Measurements from ENCODE around the gene SKAP2.

SKAP2 gene

DNA sequence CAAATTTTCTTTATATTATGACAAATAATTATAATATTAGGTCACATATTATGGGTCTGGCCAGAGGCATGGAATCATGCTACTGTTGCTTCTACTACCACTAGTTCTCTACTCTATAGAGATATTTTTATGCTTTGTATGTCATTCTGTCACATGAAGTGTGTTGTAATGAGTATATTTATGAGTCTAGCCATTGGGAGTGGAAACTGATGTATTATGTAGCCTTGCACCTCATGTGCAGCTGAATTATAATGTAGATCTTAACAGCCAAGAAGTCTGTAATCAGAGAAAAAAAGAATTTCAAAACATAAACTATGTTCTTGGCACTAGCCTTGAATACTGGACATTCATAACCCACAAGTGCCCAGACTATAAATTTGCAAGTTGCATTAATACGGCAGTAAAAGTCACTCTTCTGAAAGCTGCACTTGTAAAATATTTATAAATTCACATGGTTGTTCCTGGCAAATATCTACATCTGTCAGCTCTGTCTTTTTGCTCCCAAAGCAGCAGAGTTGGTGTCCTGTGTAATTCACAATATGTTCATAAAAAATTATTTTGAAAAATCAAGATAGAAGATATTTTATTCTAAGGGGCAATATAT is 48.6 kb upstream of the SKAP2 start:
- Histone ChIP-seq H3K4me3 (ENCODE audit: low read depth, low read length) (no peak overlapping the region), H3K27ac (ENCODE audit: extremely low read depth, low read depth, low read length) (no peak overlapping the region), H3K4me1 (ENCODE audit: control insufficient read depth, insufficient read depth, low read length) (no peaks in the 10 kb centered on the region), H3K9me3 (ENCODE audit: control insufficient read depth, insufficient read depth, low read depth, low read length) (no peaks in the 10 kb centered on the region), H3K36me3 (ENCODE audit: control insufficient read depth in 2 of 2, insufficient read depth in 1 of 2, low read length in 2 of 2) (no peaks in the 10 kb centered on the region; a peak in 1 of 3 replicates)
- no peak for TF ChIP-seq ZNF707 (tag by site-specific recombination; IDR thresholded peaks at IDR 0.05)
- TF ChIP-seq ZNF777 (tag by site-specific recombination; IDR thresholded peaks at IDR 0.05; ENCODE audit: borderline replicate concordance) = no peak
- no peak for TF ChIP-seq GLIS1 (tag by site-specific recombination; IDR thresholded peaks at IDR 0.05)
- TF ChIP-seq FEZF1 (tag by site-specific recombination; IDR thresholded peaks at IDR 0.05) = peak; percentile 10; the same call in 1 of the 2 replicates
- no peak for TF ChIP-seq ZNF626 (tag by site-specific recombination; IDR thresholded peaks at IDR 0.05)
- TF ChIP-seq, protein P1, sequence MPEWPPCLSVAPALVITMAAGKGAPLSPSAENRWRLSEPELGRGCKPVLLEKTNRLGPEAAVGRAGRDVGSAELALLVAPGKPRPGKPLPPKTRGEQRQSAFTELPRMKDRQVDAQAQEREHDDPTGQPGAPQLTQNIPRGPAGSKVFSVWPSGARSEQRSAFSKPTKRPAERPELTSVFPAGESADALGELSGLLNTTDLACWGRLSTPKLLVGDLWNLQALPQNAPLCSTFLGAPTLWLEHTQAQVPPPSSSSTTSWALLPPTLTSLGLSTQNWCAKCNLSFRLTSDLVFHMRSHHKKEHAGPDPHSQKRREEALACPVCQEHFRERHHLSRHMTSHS (tag by site-specific recombination; IDR thresholded peaks at IDR 0.05) = no peak
- no peak for TF ChIP-seq ZNF37A (tag by site-specific recombination; IDR thresholded peaks at IDR 0.05)
- TF ChIP-seq PRDM6 (tag by site-specific recombination; IDR thresholded peaks at IDR 0.05) = 0 out of 2 replicates have a peak, but pooled peaks have one; percentile 19
- TF ChIP-seq ZNF10 (tag by site-specific recombination; IDR thresholded peaks at IDR 0.05) = no peak
- POLR2A ChIA-PET = no interaction called here
- CTCF ChIA-PET = interaction anchor here (0.8 kb wide), 1 partner anchor 832 kb away, joined by 3 read pairs; no protein-coding TSS in a partner anchor

GRCh38 chr7:26912338-26912737 is 47.9 kb upstream of the SKAP2 start:
- H3K27ac ChIP-seq (ENCODE audit: extremely low read depth, low read depth, low read length) = no peak overlapping the region
- TF ChIP-seq ZNF23 (tag by site-specific recombination; IDR thresholded peaks at IDR 0.05; ENCODE audit: borderline replicate concordance) (no peak), ZNF26 (tag by site-specific recombination; IDR thresholded peaks at IDR 0.05) (no peak), ZNF114 (tag by site-specific recombination; IDR thresholded peaks at IDR 0.05) (no peak), ZSCAN5A (tag by site-specific recombination; IDR thresholded peaks at IDR 0.05) (no peak), ZNF501 (tag by site-specific recombination; IDR thresholded peaks at IDR 0.05) (no peak)
- TF ChIP-seq, protein P2, sequence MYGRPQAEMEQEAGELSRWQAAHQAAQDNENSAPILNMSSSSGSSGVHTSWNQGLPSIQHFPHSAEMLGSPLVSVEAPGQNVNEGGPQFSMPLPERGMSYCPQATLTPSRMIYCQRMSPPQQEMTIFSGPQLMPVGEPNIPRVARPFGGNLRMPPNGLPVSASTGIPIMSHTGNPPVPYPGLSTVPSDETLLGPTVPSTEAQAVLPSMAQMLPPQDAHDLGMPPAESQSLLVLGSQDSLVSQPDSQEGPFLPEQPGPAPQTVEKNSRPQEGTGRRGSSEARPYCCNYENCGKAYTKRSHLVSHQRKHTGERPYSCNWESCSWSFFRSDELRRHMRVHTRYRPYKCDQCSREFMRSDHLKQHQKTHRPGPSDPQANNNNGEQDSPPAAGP (tag by site-specific recombination; IDR thresholded peaks at IDR 0.05) = no peak
- TF ChIP-seq, protein P3, sequence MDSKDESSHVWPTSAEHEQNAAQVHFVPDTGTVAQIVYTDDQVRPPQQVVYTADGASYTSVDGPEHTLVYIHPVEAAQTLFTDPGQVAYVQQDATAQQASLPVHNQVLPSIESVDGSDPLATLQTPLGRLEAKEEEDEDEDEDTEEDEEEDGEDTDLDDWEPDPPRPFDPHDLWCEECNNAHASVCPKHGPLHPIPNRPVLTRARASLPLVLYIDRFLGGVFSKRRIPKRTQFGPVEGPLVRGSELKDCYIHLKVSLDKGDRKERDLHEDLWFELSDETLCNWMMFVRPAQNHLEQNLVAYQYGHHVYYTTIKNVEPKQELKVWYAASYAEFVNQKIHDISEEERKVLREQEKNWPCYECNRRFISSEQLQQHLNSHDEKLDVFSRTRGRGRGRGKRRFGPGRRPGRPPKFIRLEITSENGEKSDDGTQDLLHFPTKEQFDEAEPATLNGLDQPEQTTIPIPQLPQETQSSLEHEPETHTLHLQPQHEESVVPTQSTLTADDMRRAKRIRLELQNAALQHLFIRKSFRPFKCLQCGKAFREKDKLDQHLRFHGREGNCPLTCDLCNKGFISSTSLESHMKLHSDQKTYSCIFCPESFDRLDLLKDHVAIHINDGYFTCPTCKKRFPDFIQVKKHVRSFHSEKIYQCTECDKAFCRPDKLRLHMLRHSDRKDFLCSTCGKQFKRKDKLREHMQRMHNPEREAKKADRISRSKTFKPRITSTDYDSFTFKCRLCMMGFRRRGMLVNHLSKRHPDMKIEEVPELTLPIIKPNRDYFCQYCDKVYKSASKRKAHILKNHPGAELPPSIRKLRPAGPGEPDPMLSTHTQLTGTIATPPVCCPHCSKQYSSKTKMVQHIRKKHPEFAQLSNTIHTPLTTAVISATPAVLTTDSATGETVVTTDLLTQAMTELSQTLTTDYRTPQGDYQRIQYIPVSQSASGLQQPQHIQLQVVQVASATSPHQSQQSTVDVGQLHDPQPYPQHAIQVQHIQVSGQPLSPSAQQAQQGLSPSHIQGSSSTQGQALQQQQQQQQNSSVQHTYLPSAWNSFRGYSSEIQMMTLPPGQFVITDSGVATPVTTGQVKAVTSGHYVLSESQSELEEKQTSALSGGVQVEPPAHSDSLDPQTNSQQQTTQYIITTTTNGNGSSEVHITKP (tag by site-specific recombination; IDR thresholded peaks at IDR 0.05) = no peak
- H3K36me3 ChIP-seq (ENCODE audit: control insufficient read depth in 2 of 2, insufficient read depth in 1 of 2, low read length in 2 of 2) = no peaks in the 10 kb centered on the region; a peak in 1 of 3 replicates
- ChIA-PET CTCF (no interaction called here), POLR2A (no interaction called here)
- no peaks in the 10 kb centered on the region for H3K4me1 ChIP-seq (ENCODE audit: control insufficient read depth, insufficient read depth, low read length)
- H3K9me3 ChIP-seq (ENCODE audit: control insufficient read depth, insufficient read depth, low read depth, low read length) = no peaks in the 10 kb centered on the region
- H3K4me3 ChIP-seq (ENCODE audit: low read depth, low read length) = no peak overlapping the region
